GM19467 (cell line): Measurements from ENCODE around the gene F2RL2.
A peak's percentile ranks its signal among the peaks of the same experiment; 100 is the strongest.

Experiments
- ATAC-seq: cut with Tn5 transposase; IDR thresholded peaks from one replicate; pipeline ENCODE4 v1.9.1; 2021; ENCODE audit warnings: mild to moderate bottlenecking, moderate library complexity; ENCODE audit not compliant: unreplicated experiment

F2RL2 gene

DNA sequence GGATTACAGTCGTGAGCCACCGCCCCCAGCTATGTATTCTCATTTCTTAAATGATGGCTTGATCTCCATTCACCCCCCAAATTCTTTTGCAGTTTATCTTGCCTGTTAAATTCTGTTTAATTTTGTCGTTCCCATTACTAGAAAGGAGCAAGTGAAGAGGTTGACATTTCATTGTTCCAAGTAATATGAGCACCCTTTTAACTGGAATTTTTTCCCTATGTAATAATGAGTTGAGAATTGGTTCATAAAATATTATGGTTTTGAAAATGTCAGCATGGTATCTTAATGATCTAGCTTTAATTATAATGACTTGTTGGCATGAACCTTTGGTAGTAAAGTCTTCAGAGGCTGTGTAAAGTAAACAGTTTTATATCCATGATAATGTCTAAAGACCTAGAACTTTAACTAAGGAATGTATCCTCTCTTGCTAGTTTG is 37.4 kb downstream of the F2RL2 start:
- ATAC-seq = no peak

GRCh38 chr5:76583163-76584047 is 39.8 kb downstream of the F2RL2 start:
- ATAC-seq = no peak

DNA sequence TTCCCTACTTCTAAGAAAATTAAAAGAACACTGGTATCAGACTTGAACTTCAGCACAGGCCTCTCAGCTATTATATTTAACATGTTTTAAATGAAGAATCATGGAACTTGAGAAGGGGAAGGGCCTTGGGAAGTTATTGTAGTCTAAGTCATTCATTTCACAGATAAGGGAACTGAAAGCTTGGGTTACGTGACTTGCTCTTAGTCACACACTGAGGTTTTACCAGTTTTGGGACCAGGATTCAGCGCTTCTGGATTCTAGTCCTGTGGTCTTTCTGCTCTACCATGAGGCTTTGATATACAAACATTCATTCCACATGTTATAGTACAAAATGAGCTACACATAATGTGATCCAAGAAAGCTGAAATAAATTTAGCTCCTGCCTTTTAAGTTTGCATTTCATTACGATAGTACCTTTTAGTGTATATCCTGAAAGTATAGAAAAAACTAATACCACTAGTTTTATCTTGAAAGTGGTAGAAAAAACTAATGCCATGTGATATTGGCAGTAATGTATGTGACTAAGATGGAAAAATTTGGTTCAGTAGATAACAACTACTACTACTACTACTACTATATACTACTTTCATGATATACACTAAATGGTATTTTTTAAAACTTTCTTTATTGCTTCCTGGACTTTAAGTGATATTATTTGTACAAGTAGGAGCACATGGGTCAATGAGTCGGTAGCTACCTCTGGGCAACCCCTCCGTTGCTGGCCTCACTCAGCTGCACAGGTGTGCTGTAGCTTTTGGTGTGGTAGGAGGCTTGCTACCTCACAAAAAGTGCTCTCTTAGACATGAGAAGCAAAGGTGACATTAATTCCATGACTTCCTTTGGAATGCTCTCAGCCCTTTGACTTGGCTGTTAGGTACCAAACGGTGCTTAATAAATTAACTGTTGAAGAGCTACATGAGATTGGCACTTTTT is 40.7 kb downstream of the F2RL2 start:
- peak; percentile 72 for ATAC-seq

DNA sequence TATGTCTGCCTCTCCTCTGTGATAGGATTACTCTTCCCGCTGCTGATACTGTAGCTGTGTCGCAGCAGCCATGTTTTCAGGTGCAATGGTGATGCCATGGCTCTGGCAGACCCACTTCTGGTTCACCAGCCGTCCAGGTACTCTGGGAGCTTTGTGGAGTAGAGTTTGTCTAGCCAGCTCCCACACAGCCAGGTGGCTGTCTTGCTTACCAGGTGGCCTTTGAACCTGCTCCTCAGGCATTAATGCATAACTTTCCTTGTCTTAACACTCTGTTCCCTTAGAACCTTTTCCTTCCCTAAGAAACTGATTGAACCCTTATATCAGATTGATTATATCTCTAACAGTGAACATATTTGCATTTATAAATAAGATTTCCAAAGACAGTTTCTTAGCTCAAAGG is 42.2 kb downstream of the F2RL2 start:
- ATAC-seq = no peak

DNA sequence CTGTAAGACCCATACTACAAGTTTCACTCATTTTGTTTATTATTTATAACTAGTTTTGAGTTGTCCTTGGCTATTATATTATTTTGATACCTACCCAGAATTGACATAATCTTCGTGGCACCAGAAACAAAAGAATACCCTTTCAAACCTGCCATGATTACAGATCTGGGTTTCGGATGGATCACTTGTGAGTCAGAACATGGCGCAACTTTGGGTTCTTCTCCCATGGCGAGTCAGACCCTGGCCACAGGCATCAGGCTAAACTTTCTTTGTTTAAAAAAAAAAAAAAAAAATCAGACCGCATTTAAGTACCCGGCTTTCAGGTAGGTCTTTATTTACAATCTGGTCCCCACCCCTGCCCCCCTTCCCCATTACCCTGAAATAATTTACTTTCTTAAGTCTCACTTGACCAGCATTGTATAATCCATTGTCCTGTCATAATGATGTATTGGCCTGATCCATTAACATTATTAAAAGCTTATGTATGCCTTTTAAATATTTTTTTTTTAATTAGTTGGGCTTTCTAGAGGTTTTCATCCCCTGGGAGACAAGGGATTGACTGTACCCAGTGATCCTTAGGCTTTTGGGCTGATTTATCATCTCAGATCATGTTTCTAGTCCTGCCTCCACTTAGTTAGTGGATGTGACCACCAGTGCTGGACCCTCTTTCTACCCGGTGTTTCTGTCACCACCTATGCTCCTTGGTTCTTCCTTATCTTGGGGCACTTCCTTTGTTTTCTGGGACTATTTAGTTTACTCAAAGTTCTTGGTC is 43.9 kb downstream of the F2RL2 start:
- ATAC-seq = no peak

DNA sequence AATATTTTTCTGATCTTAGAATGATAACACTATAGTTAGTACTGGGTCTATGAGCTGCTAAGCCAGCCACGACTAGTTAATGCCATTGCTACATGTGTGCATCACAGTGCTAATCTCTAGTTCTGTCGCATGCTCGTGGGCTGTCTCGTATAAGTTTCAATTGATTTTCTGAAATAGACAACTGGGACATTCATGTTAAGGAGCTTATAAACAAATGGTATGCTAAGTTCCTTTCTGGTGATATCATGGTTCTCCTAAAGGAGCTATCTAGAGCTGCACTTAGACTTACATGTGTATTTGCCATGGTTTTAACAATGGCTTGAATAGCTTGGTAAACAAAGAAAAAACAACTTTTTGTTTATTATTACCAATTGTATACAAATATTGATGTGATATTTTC is 46.2 kb downstream of the F2RL2 start:
- no peak for ATAC-seq

- ATAC-seq = no peak
Measured at GRCh38 chr5:76576450-76576849, 46.8 kb downstream of the F2RL2 start.

DNA sequence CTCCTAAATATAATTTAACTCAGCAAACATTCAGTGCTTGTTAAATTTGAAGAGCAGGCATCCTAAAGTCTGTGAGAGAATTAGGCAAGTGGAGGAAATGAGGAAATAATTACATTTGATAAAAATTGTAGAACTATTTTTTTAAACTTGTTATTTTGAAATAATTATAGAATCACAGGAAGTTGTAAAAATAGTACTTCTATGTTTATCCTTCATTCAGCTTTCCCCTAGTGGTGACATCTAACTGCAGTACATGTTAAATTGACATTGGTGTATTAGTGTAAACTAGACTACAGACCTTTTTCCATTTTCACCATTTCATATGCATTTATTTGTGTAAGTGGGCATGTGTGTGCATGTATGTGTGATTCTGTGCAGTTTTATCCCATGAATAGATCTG is 51.6 kb downstream of the F2RL2 start:
- ATAC-seq = no peak

- ATAC-seq = no peak
Measured at GRCh38 chr5:76570153-76570552, 53.0 kb downstream of the F2RL2 start.
